Measurements from ENCODE around the gene NANOGP8. TPM values are rescaled to one million over a fixed set of nuclear protein-coding genes. Genes with fewer than 3 reads are reported as not detected.

NANOGP8 gene
- total and polyA plus RNA-seq, 9 donors: 0.16 to 3.3 (median 0.92) TPM

DNA sequence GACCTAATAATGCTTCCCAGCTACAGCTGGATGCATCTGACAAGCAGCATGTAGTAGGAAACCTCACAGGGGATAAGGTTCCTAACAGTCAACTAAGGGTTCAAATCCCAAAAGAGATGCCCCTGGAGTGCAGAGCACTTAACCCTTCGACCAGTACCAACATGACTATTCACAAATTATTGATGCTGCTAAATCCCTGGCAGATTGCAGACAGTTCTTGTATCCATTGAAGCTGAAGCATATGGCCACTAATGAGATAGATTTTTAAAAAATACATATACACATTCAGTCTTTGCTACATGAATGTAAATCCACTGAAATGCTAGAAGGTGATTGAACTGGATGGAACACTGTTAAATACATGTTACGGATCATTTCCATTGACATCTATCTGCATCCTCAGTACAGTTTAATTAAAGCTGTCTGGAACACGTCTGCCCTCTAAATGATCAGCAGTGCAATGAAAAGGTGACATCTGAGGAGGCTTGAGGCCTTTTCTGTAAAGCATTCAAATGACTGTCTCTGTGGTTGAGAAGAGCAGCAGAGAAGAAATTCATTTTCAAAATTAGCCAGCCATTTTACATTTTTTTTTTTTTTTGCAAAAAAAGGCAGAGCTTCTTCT, 19.5 kb upstream of the NANOGP8 start:
- Histone ChIP-seq H3K27ac (no peak overlapping the region), H3K27me3 (no peaks in the 10 kb centered on the region), H3K36me3 (no peaks in the 10 kb centered on the region), H3K9me3 (no peaks in the 10 kb centered on the region), H3K4me1 (ENCODE audit: insufficient read depth) (no peaks in the 10 kb centered on the region), H3K4me3 (no peak overlapping the region)
- WGBS, 3 donors: 92 to 95% (median 92%) methylated on average over 3 of the region's 3 CpGs
- intact Hi-C loops (cut with DNase I): no loop called here
- TF ChIP-seq POLR2A (IDR thresholded peaks at IDR 0.05) (no peak), EP300 (IDR thresholded peaks at IDR 0.05) (no peak)
- TF ChIP-seq, protein P1, sequence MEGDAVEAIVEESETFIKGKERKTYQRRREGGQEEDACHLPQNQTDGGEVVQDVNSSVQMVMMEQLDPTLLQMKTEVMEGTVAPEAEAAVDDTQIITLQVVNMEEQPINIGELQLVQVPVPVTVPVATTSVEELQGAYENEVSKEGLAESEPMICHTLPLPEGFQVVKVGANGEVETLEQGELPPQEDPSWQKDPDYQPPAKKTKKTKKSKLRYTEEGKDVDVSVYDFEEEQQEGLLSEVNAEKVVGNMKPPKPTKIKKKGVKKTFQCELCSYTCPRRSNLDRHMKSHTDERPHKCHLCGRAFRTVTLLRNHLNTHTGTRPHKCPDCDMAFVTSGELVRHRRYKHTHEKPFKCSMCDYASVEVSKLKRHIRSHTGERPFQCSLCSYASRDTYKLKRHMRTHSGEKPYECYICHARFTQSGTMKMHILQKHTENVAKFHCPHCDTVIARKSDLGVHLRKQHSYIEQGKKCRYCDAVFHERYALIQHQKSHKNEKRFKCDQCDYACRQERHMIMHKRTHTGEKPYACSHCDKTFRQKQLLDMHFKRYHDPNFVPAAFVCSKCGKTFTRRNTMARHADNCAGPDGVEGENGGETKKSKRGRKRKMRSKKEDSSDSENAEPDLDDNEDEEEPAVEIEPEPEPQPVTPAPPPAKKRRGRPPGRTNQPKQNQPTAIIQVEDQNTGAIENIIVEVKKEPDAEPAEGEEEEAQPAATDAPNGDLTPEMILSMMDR (IDR thresholded peaks at IDR 0.05): no peak
- no peak for DNase-seq

- H3K27ac ChIP-seq: no peak overlapping the region
- H3K4me3 ChIP-seq: no peak overlapping the region
- TF ChIP-seq EP300 (IDR thresholded peaks at IDR 0.05) (no peak), POLR2A (IDR thresholded peaks at IDR 0.05) (no peak)
- TF ChIP-seq, protein P1 (IDR thresholded peaks at IDR 0.05): no peak
- no peaks in the 10 kb centered on the region for H3K4me1 ChIP-seq (ENCODE audit: insufficient read depth)
- intact Hi-C loops (cut with DNase I): no loop called here
- DNase-seq: no peak
- no peaks in the 10 kb centered on the region for H3K9me3 ChIP-seq
- no peaks in the 10 kb centered on the region for H3K27me3 ChIP-seq
- H3K36me3 ChIP-seq: no peaks in the 10 kb centered on the region
- WGBS, 3 donors: 85 to 93% (median 89%) methylated on average over 3 of the region's 3 CpGs
Measured at GRCh38 chr15:35102186-35102585, 17.1 kb upstream of the NANOGP8 start.

DNA sequence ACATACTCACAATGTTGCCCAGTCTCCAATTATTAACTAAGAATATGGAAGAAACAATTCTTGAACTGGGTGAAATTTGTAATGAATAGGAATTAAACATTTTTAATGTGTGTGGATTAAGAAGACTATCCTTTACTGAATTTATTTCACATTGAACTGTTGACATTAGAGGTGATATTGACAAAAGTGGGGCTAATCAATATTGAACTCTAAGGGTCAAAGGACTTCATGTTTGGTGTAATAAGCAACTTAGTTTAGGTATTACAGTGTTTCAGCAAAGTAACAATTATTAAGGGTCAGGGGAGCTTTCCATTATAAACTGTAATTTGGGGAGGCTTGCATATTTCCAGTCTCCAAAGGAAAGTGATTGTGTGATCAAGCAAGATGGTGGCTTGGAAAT, 16.2 kb upstream of the NANOGP8 start:
- H3K36me3 ChIP-seq: no peaks in the 10 kb centered on the region
- DNase-seq: no peak
- intact Hi-C loops (cut with DNase I): no loop called here
- TF ChIP-seq, protein P1 (IDR thresholded peaks at IDR 0.05): no peak
- TF ChIP-seq EP300 (IDR thresholded peaks at IDR 0.05) (no peak), POLR2A (IDR thresholded peaks at IDR 0.05) (no peak)
- no peak overlapping the region for H3K4me3 ChIP-seq
- no peak overlapping the region for H3K27ac ChIP-seq
- no peaks in the 10 kb centered on the region for H3K4me1 ChIP-seq (ENCODE audit: insufficient read depth)
- no peaks in the 10 kb centered on the region for H3K9me3 ChIP-seq
- H3K27me3 ChIP-seq: no peaks in the 10 kb centered on the region

DNA sequence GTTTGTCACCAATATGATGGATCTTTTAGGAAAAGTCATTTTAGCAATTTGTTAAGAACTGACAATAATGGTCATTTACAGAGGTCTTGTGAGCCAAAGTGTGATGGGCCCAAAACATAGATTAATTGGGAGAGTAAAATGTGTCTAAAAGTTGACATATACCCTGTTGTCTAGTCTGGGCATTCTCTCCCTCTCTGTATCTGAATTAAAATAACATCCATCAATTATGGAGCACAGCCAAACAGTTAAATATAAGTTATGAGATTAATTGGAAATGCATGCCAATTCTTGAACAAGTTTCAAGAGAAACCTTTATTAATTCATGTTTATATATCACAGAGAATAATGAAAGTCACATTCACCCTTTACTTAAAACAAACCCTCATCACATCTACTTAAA, 13.6 kb upstream of the NANOGP8 start:
- no peaks in the 10 kb centered on the region for H3K27me3 ChIP-seq

More for the DNA sequence above, 13.6 kb upstream of the NANOGP8 start:
- TF ChIP-seq, protein P1 (IDR thresholded peaks at IDR 0.05): no peak
- TF ChIP-seq EP300 (IDR thresholded peaks at IDR 0.05): no peak
- Histone ChIP-seq H3K36me3 (no peaks in the 10 kb centered on the region), H3K27ac (no peak overlapping the region), H3K4me3 (no peak overlapping the region), H3K9me3 (no peaks in the 10 kb centered on the region), H3K4me1 (ENCODE audit: insufficient read depth) (no peaks in the 10 kb centered on the region)
- intact Hi-C loops (cut with DNase I): no loop called here
- DNase-seq: no peak
